HG02870 (cell line): ENCODE measurements around the gene SPTBN4.
"Not testable (repeated sequence)": the region's sequence is repeated elsewhere in the genome, so short reads cannot be mapped to it uniquely, and the experiment has no call there.

Experiments
- ATAC-seq: cut with Tn5 transposase; IDR thresholded peaks from one replicate; pipeline ENCODE4 v1.9.1; 2021; ENCODE audit warnings: mild to moderate bottlenecking, moderate library complexity; ENCODE audit not compliant: unreplicated experiment

The SPTBN4 gene

DNA sequence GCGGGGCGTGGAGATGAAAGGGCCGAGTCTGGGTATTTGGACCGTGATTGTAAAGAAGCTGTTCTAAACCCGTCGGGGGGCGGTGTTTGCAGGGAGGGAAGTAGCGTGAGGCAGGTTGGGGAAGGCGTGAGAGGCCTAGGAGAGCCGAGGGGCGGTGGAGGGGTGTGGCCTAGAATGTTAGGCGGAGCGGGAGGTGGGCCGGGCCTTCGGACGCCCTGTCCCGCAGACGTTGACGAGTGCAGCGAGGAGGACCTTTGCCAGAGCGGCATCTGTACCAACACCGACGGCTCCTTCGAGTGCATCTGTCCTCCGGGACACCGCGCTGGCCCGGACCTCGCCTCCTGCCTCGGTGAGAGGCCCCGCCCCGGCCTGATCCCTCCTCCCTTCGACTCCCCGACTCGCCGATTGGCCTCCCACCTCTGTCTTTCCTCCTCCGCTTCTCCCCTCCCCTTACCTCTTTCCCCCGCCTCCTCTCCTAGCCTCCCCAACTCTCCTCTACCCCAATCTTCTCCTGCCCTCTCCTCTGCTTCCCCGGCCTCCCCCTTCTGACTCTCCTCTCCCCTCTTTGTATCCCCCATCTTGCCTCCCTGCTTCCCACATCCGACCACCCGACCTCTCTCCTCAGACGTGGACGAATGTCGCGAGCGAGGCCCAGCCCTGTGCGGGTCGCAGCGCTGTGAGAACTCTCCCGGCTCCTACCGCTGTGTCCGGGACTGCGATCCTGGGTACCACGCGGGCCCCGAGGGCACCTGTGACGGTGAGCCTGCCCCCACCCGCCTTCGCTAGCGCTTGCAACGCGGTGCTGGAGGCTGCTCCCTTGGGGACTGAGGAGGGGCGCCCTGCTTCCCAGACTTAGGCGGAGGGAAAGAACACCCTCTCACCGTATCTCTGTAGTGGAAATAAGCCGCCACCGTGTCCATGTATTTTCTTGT lies 147.2 kb downstream of the SPTBN4 start:
- ATAC-seq: peak; percentile 53

DNA sequence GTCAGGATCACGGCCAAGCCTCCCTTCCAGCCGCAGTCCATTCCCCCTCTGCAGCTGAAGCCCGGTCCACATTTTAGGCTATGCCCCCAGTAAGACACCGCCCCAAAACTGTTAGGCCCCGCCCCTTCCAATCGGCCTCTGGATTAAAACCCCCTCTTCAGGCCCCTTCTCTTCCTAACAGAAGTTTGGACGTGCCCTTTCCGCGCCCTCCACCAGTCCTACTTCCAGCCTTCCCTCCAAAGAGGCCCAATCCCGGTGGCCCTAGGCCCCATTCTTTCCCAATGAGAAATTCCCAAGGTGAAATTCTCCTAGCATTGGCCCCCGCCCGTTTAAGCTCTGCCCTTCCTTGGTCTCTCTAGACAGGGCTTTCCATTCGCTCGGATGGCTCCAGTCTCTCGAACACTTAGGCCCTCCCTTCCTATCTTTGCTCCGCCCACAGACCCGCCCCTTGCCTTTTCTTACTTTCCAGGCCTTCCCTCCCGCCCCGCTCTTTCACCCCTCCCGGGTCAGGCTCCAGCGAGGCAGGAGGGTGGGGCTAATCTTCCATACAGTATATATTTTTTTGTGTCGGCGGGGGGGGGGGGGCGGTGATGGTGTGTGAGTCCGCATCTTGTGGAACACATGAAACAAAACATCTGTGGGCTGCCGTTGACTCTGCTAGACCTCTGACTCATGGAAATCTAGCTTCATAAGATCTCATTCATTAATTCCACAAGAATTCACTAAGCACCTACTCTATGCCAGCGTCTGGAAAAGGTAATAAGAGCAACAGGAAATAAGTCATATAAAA lies 148.0 kb downstream of the SPTBN4 start:
- no peak for ATAC-seq

DNA sequence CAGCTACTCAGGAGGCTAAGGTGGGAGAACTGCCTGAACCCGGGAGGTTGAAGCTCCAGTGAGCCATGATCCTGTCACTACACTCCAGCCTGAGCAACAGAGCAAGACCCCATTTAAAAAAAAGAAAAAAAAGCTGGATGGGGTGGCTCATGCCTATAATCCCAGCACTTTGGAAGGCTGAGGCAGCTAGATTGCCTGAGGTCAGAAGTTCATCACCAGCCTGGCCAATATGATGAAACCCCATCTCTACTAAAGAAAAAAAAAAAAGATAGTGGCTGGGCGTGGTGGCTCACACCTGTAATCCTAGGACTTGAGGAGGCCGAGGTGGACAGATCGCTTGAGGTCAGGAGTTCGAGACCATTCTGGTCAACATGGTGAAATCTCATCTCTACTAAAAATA lies 149.4 kb downstream of the SPTBN4 start:
- no peak for ATAC-seq

DNA sequence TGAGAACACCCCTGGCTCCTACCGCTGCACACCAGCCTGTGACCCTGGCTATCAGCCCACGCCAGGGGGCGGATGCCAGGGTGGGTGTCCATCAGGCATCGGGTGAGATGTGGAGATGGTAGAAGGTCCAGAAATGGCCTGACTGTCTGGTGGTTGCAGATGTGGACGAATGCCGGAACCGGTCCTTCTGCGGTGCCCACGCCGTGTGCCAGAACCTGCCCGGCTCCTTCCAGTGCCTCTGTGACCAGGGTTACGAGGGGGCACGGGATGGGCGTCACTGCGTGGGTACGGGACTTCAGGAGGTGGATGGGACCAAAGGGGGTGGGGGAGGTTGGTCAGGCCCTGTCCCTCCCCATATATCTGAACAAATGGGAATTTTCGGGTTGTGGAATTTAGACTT lies 150.1 kb downstream of the SPTBN4 start:
- ATAC-seq: no peak

DNA sequence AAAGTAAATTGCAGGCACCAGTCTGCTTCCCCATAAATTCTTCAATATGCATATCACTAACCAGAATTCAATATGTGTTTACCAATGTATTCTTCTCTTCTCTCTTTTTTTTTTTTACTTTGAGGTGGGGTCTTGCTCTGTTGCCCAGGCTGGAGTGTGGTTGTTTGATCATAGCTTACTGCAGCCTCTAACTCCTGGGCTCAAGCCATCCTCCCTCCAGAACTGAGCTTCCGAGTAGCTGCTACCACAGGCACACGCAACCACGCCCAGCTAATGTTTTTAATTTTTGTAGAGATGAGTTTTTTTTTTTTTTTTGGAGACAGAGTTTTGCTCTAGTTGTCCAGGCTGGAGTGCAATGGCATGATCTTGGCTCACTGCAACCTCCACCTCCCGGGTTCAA lies 151.2 kb downstream of the SPTBN4 start:
- no peak for ATAC-seq

DNA sequence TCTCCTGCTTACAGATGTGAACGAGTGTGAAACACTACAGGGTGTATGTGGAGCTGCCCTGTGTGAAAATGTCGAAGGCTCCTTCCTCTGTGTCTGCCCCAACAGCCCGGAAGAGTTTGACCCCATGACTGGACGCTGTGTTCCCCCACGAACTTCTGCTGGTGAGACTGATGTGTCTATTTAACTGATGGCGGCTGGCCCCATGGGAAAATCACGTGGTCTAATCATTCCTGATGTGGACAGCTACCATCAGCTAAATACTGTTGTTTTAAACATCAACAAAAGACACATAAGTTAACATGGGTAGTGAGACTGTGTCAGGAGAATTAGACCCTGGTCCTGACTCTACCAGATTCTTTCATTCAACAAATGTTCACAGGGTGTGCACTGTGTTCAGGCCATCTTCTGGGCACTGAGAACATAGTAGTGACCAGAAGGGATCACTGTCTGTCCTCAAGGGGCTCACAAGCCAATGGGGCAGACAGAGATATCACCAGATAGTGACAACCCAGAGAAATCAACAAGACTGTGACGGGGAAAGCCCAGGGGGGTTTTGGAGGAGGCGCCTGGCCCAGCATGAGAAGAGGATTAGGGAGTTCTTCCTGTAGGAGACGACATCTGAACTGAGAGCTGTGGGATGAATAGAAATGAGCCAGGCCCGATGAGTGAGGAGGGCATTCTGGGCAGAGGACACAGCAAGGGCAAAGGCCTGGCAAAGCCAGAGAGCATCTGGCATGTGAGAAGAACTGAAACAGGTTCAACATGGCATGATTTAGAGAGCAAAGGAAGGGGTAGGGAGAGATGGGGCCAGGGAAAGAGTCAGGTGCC lies 152.7 kb downstream of the SPTBN4 start:
- ATAC-seq: no peak

DNA sequence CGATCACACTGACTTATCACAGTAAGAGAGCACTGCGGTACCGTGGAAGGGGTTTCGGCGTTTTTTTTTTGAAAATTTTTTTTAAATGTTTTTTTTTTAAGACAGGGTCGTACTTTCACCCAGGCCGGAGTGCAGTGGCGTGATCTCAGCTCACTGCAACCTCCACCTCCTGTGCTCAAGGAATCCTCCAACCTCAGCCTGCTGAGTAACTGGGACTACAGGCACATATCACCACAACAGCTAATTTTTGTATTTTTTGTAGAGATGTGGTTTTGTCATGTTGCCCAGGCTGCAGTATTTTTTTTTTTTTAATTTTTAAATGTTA lies 153.3 kb downstream of the SPTBN4 start:
- no peak for ATAC-seq

DNA sequence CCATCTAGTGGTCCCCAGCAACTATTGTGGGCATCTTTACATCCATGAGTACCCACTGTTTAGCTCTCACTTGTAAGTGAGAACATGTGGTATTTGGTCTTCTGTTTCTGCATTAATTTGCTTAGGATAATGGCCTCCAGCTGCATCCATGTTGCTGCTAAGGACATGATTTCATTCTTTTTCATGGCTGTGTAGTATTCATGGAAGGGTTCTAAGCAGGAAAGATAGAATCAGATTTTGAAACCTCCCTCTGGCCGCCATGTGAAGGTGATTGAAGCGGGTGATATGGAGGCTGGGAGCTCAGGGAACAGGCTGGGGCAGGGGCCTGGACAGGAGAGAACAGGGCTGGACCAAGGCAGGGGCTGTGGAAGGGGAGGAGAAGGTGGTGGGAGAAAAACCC lies 154.5 kb downstream of the SPTBN4 start:
- ATAC-seq: no peak

DNA sequence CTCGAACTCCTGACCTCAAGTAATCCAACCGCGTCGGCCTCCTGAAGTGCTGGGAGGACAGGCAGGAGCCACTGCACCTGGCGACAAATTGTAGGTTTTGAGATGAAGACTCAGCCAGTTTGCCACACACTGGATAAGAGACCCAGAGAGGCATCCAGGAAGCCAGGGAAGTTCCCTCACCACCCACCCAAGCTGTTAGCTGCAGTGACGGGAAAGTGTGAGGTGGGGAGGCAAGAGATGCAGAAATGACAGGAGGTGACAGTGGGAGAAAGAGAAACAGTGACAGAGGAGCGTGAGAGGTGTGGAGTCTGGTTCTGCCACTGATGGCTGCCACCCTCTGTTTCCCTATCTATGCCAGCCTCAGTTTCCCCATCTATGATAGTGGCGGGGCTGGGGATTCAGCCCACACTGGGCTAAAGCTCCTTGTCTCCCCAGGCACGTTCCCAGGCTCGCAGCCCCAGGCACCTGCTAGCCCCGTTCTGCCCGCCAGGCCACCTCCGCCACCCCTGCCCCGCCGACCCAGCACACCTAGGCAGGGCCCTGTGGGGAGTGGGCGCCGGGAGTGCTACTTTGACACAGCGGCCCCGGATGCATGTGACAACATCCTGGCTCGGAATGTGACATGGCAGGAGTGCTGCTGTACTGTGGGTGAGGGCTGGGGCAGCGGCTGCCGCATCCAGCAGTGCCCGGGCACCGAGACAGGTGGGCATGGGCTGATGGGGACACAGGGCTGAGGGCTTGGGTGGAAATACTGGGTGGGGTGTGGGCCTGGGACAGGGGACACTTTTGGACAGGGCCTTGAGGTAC lies 155.4 kb downstream of the SPTBN4 start:
- no peak for ATAC-seq

DNA sequence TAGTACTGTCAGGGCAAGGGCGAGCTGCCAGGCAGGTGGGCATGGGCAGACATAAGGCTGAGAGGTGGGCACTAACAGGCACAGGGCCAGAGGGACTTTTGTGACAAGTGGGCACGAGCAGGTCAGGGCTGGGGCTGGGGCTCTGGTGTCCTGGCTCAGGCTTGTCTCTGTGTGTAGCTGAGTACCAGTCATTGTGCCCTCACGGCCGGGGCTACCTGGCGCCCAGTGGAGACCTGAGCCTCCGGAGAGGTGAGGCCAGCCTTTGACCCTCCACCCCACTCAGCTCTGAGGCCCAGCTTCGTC lies 155.9 kb downstream of the SPTBN4 start:
- no peak for ATAC-seq

DNA sequence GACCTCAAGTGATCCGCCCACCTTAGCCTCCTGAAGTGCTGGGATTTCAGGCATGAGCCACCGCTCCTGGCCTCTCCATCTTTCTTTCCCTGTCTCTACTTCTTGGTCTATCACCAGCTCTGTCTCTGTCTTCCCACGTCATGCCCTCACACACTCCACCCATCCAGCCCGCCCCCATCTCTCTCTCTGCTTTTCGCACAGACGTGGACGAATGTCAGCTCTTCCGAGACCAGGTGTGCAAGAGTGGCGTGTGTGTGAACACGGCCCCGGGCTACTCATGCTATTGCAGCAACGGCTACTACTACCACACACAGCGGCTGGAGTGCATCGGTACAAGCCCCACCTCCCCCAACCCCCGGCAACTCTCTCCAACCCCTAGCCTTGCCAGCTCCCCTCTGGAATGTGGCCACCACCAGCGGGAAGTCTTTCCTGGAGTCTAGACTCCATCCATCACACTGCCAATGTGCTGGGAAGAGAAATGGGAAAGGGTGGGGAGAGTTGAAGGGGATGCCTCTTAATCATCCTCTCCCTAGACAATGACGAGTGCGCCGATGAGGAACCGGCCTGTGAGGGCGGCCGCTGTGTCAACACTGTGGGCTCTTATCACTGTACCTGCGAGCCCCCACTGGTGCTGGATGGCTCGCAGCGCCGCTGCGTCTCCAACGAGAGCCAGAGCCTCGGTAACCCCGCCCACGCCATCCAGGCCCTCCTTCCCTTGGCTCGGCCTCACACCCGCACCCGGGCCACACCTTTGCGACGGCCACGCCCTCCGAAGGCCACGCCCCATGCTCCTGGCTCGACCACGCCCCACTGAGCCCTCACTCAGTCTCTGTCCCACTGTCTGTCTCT lies 156.8 kb downstream of the SPTBN4 start:
- no peak for ATAC-seq

DNA sequence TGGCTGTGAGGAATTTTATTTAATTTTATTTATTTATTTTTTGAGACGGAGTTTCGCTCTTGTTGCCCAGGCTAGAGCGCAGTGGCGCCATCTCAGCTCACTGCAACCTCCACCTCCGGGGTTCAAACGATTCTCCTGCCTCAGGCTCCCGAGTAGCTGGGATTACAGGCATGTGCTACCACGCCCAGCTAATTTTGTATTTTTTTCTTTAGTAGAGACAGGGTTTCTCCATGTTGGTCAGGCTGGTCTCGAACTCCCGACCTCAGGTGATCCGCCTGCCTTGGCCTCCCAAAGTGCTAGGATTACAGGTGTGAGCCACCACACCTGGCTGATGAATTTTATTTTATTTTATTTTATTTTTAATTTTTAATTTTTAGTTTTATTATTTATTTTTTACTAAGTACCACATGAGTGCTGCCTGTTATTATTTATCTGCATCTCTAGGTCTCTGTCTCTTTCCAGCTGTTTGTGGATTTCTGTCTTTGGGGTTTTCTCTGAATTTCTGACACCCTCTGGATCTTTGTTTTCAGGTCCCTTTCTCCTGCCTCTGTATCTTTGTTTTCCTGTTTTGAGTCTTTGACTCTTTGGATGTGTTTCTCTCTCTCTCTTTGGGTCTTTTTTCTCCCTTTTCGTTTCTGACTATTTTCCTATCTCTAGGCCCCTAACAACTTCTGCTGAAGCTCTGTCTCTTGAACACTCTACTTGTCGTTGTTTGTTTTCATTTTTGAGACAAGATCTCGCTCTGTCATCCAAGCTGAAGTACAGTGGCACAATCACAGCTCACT lies 157.8 kb downstream of the SPTBN4 start:
- not testable (repeated sequence) for ATAC-seq

DNA sequence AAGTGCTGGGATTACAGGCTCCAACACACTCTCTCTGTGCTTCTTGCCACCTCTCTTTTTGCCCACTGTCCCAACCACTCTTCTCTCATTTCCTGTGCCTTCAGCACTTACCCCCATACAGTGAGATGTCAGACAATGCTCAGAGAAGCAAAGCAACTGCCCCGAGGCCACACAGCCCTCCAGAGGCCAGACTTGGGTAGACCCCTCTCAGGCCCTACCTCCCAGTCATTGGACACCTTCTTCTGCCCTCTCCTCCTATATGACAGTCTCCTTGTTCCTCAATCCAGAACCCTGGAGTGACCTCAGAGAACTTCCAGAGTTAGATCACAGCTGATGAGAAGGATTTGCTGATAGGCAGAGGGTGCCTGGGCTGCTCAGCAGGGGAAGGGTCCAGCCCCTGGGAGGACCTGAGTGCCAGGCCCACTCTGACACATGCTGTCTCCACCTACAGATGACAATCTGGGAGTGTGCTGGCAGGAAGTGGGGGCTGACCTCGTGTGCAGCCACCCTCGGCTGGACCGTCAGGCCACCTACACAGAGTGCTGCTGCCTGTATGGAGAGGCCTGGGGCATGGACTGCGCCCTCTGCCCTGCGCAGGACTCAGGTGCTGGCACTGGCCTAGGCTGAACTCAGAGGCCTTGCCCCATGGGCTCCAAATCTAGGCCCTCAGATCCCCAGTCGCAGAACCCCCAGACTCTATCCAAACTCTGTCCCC lies 158.8 kb downstream of the SPTBN4 start:
- ATAC-seq: no peak
